ENCODE data around the gene YPEL3. TPM values are rescaled to one million over a fixed set of nuclear protein-coding genes. Genes with fewer than 3 reads are reported as not detected.

Gene YPEL3
- total RNA-seq, 1 donor from 2014 or later = 36.9 TPM

- no peaks in the 10 kb centered on the region for H3K27me3 Mint-ChIP-seq (ENCODE audit: low read depth)
- peaks cover 13% of the 10 kb centered on the region for H3K36me3 Mint-ChIP-seq
- peaks cover 30% of the 10 kb centered on the region for H3K4me1 Mint-ChIP-seq
- peak; percentile 73 for TF ChIP-seq CTCF (IDR thresholded peaks at IDR 0.05; ENCODE audit: unreplicated experiment)
- peak within 1 kb of the TSS; percentile 77 for H3K4me3 Mint-ChIP-seq
- peak; percentile 88 to 95 for DNase-seq (ENCODE audit: low spot score in 2 of 2, unreplicated experiment in 2 of 2)
- H3K9me3 Mint-ChIP-seq = peaks cover under 1% of the 10 kb centered on the region
- peak within 1 kb of the TSS; percentile 82 for H3K27ac Mint-ChIP-seq
These were observed 4.3 kb downstream of the YPEL3 start, which contains the start of gene TBX6 for GRCh38 chr16:30091474-30092372. Gene TBX6, minus strand, starts transcription at chr16:30091924. Its CDS starts 731 bp downstream, at chr16:30091193.

- Mint-ChIP-seq H3K27ac (no peak overlapping the region), H3K27me3 (ENCODE audit: low read depth) (no peaks in the 10 kb centered on the region), H3K36me3 (peaks cover 13% of the 10 kb centered on the region), H3K9me3 (no peaks in the 10 kb centered on the region), H3K4me1 (peaks cover 30% of the 10 kb centered on the region), H3K4me3 (peak overlapping the region; percentile 47)
- no peak for DNase-seq (ENCODE audit: low spot score in 2 of 2, unreplicated experiment in 2 of 2)
- TF ChIP-seq CTCF (IDR thresholded peaks at IDR 0.05; ENCODE audit: unreplicated experiment) = no peak
These were observed 5.2 kb downstream of the YPEL3 start for GRCh38 chr16:30090610-30091331.

- DNase-seq (ENCODE audit: low spot score in 2 of 2, unreplicated experiment in 2 of 2) = no peak
- H3K4me3 Mint-ChIP-seq = no peak overlapping the region
- no peaks in the 10 kb centered on the region for H3K9me3 Mint-ChIP-seq
- TF ChIP-seq CTCF (IDR thresholded peaks at IDR 0.05; ENCODE audit: unreplicated experiment) = no peak
- no peaks in the 10 kb centered on the region for H3K27me3 Mint-ChIP-seq (ENCODE audit: low read depth)
- peaks cover 19% of the 10 kb centered on the region for H3K4me1 Mint-ChIP-seq
- H3K27ac Mint-ChIP-seq = no peak overlapping the region
- peaks cover 10% of the 10 kb centered on the region for H3K36me3 Mint-ChIP-seq
These were observed 7.0 kb downstream of the YPEL3 start for GRCh38 chr16:30088832-30089624.

GRCh38 chr16:30088237-30088831 is 7.7 kb downstream of the YPEL3 start:
- no peak for DNase-seq (ENCODE audit: low spot score in 2 of 2, unreplicated experiment in 2 of 2)
- no peaks in the 10 kb centered on the region for H3K9me3 Mint-ChIP-seq
- peaks cover 19% of the 10 kb centered on the region for H3K4me1 Mint-ChIP-seq
- peak overlapping the region; percentile 60 for H3K27ac Mint-ChIP-seq
- TF ChIP-seq CTCF (IDR thresholded peaks at IDR 0.05; ENCODE audit: unreplicated experiment) = no peak
- H3K4me3 Mint-ChIP-seq = no peak overlapping the region
- H3K36me3 Mint-ChIP-seq = peaks cover 9% of the 10 kb centered on the region
- H3K27me3 Mint-ChIP-seq (ENCODE audit: low read depth) = no peaks in the 10 kb centered on the region

All from mesothelial cell of epicardium (in vitro differentiated cells).